Measurements from ENCODE around the gene PBRM1. TPM values are rescaled to one million over a fixed set of nuclear protein-coding genes. Genes with fewer than 3 reads are reported as not detected.
A peak's percentile ranks its signal among the peaks of the same experiment; 100 is the strongest.

The PBRM1 gene
- total and polyA plus RNA-seq, 2 experiments from 2014 or later, result 42.6 to 60.3 TPM

GRCh38 chr3:52712291-52713212, 26.8 kb upstream of the PBRM1 start:
- in situ Hi-C loops (cut with MboI), result no loop called here
- Histone ChIP-seq H3K4me1 (ENCODE audit: insufficient read depth) (peaks cover 7% of the 10 kb centered on the region), H3K36me3 (ENCODE audit: low read depth) (peaks cover 21% of the 10 kb centered on the region), H3K4me2 (ENCODE audit: unreplicated experiment) (no peak overlapping the region), H3K9me3 (ENCODE audit: low read depth) (no peaks in the 10 kb centered on the region), H3K9ac (no peak overlapping the region), H3K79me2 (ENCODE audit: insufficient read depth) (peaks cover 16% of the 10 kb centered on the region), H3F3A (ENCODE audit: insufficient read depth) (peaks cover 24% of the 10 kb centered on the region), H3K27ac (no peak overlapping the region), H4K20me1 (ENCODE audit: insufficient read depth) (no peaks in the 10 kb centered on the region), H3K9me2 (ENCODE audit: insufficient read depth) (no peaks in the 10 kb centered on the region), H2AFZ (no peak overlapping the region), H3K4me3 (no peak overlapping the region), H3K27me3 (replicated peaks; ENCODE audit: insufficient read depth) (no peaks in the 10 kb centered on the region)
- TF ChIP-seq EZH2 (IDR thresholded peaks at IDR 0.05; ENCODE audit: insufficient read depth, poor library complexity, severe bottlenecking) (no peak), EZH2phosphoT487 (IDR thresholded peaks at IDR 0.05; ENCODE audit: insufficient read depth, low read depth) (no peak)
- 97% methylated on average over 17 of the region's 17 CpGs for WGBS, 2 experiments (ENCODE audit: low coverage in 1 of 2, low lambda C conversion rate in 2 of 2, missing lambda C conversion rate in 2 of 2)
- no peak for DNase-seq

- no peaks in the 10 kb centered on the region for H3K9me2 ChIP-seq (ENCODE audit: insufficient read depth)
- no peak for TF ChIP-seq EZH2phosphoT487 (IDR thresholded peaks at IDR 0.05; ENCODE audit: insufficient read depth, low read depth)
- no peak overlapping the region for H3K4me3 ChIP-seq
- no peak overlapping the region for H3K27ac ChIP-seq
- H3K4me2 ChIP-seq (ENCODE audit: unreplicated experiment), result no peak overlapping the region
- in situ Hi-C loops (cut with MboI), result no loop called here
- no peaks in the 10 kb centered on the region for H3K9me3 ChIP-seq (ENCODE audit: low read depth)
- no peaks in the 10 kb centered on the region for H3K27me3 ChIP-seq (replicated peaks; ENCODE audit: insufficient read depth)
- H3F3A ChIP-seq (ENCODE audit: insufficient read depth), result peaks cover 29% of the 10 kb centered on the region
- H3K36me3 ChIP-seq (ENCODE audit: low read depth), result peaks cover 21% of the 10 kb centered on the region
- no peak overlapping the region for H3K9ac ChIP-seq
- no peaks in the 10 kb centered on the region for H4K20me1 ChIP-seq (ENCODE audit: insufficient read depth)
- peaks cover 32% of the 10 kb centered on the region for H3K79me2 ChIP-seq (ENCODE audit: insufficient read depth)
- no peak for DNase-seq
- H2AFZ ChIP-seq, result no peak overlapping the region
- 78 to 84% methylated on average over 2 of the region's 2 CpGs for WGBS, 2 experiments (ENCODE audit: low coverage in 1 of 2, low lambda C conversion rate in 2 of 2, missing lambda C conversion rate in 2 of 2)
- H3K4me1 ChIP-seq (ENCODE audit: insufficient read depth), result peaks cover 14% of the 10 kb centered on the region
These were observed 24.8 kb upstream of the PBRM1 start for GRCh38 chr3:52710512-52710911.

DNA sequence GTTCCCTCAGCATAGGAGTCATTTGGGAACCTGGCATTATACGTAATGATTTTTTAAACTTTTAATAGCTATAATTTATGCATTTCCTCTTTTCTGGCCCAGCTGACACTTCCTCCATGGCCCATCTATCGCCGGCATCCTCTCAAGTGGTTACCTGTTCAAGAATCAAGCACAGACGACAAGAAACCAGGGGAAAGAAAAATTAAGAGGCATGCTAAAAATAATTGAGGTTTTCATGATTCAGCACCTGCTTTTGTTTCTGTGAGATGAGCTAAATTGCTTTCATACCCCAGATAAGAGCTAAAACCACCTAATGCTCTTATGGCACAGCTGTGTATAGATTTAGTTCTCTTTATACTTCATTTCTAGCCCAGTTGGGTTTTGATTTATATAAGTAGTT, 21.9 kb upstream of the PBRM1 start:
- no peaks in the 10 kb centered on the region for H3K9me3 ChIP-seq (ENCODE audit: low read depth)
- 99% methylated on average over 4 of the region's 4 CpGs for WGBS, 2 experiments (ENCODE audit: low coverage in 1 of 2, low lambda C conversion rate in 2 of 2, missing lambda C conversion rate in 2 of 2)
- H3K4me3 ChIP-seq, result peak overlapping the region; percentile 99
- DNase-seq, result no peak
- peaks cover 46% of the 10 kb centered on the region for H3F3A ChIP-seq (ENCODE audit: insufficient read depth)
- in situ Hi-C loops (cut with MboI), result no loop called here
- no peaks in the 10 kb centered on the region for H3K9me2 ChIP-seq (ENCODE audit: insufficient read depth)
- no peak overlapping the region for H2AFZ ChIP-seq
- peaks cover 20% of the 10 kb centered on the region for H3K4me1 ChIP-seq (ENCODE audit: insufficient read depth)
- peaks cover 60% of the 10 kb centered on the region for H3K79me2 ChIP-seq (ENCODE audit: insufficient read depth)
- peak overlapping the region; percentile 100 for H3K4me2 ChIP-seq (ENCODE audit: unreplicated experiment)
- H3K27ac ChIP-seq, result no peak overlapping the region
- H3K9ac ChIP-seq, result peak overlapping the region; percentile 99
- TF ChIP-seq EZH2 (IDR thresholded peaks at IDR 0.05; ENCODE audit: insufficient read depth, poor library complexity, severe bottlenecking), result no peak
- peaks cover 21% of the 10 kb centered on the region for H3K36me3 ChIP-seq (ENCODE audit: low read depth)
- H4K20me1 ChIP-seq (ENCODE audit: insufficient read depth), result no peaks in the 10 kb centered on the region
- no peaks in the 10 kb centered on the region for H3K27me3 ChIP-seq (replicated peaks; ENCODE audit: insufficient read depth)

- TF ChIP-seq EZH2 (IDR thresholded peaks at IDR 0.05; ENCODE audit: insufficient read depth, poor library complexity, severe bottlenecking) (no peak), EZH2phosphoT487 (IDR thresholded peaks at IDR 0.05; ENCODE audit: insufficient read depth, low read depth) (no peak)
- H3K36me3 ChIP-seq (ENCODE audit: low read depth), result peaks cover 13% of the 10 kb centered on the region
- H3K27me3 ChIP-seq (replicated peaks; ENCODE audit: insufficient read depth), result no peaks in the 10 kb centered on the region
- H3K9me2 ChIP-seq (ENCODE audit: insufficient read depth), result no peaks in the 10 kb centered on the region
- peaks cover 20% of the 10 kb centered on the region for H3K4me1 ChIP-seq (ENCODE audit: insufficient read depth)
- in situ Hi-C loops (cut with MboI), result no loop called here
- peak within 1 kb of the TSS; percentile 99 for H3K4me3 ChIP-seq
- H2AFZ ChIP-seq, result peak within 1 kb of the TSS; percentile 85
- peak within 1 kb of the TSS; percentile 99 for H3K9ac ChIP-seq
- no peaks in the 10 kb centered on the region for H3K9me3 ChIP-seq (ENCODE audit: low read depth)
- H4K20me1 ChIP-seq (ENCODE audit: insufficient read depth), result no peaks in the 10 kb centered on the region
- H3K4me2 ChIP-seq (ENCODE audit: unreplicated experiment), result peak within 1 kb of the TSS; percentile 100
- peak within 1 kb of the TSS; percentile 94 for H3K27ac ChIP-seq
- H3F3A ChIP-seq (ENCODE audit: insufficient read depth), result peaks cover 42% of the 10 kb centered on the region
- H3K79me2 ChIP-seq (ENCODE audit: insufficient read depth), result peaks cover 76% of the 10 kb centered on the region
- DNase-seq, result peak; percentile 96
- 1% methylated on average over 84 to 87 of the region's 94 CpGs for WGBS, 2 experiments (ENCODE audit: low coverage in 1 of 2, low lambda C conversion rate in 2 of 2, missing lambda C conversion rate in 2 of 2)
These were observed 20.3 kb upstream of the PBRM1 start, which contains the start of the genes GLT8D1 and SPCS1 for GRCh38 chr3:52705688-52706686. TSS of gene GLT8D1 (minus strand) at chr3:52705791. CDS start at chr3:52700460, 5,331 bp downstream. TSS of gene SPCS1 (plus strand) at chr3:52706106. CDS start at chr3:52706247, 141 bp downstream.

All from GM23248 (cell line).